Neural cell (in vitro differentiated cells): ENCODE data around the gene NPIPA1. TPM values are rescaled to one million over a fixed set of nuclear protein-coding genes. Genes with fewer than 3 reads are reported as not detected.
"Not testable (repeated sequence)": the region's sequence is repeated elsewhere in the genome, so short reads cannot be mapped to it uniquely, and the experiment has no call there.

ENCODE experiments used
- H2AFZ ChIP-seq: fragments of 200-600, 300-800 bp; sonication (generic), shearing (Covaris generic); 2 replicates; pipeline ENCODE4 v1.6.0; 2014; ENCODE audit warnings: low read depth, mild to moderate bottlenecking, antibody characterized with exemption, low read length, moderate library complexity
- H3F3A ChIP-seq: fragments of 200-600 bp; shearing (Covaris generic); 2 replicates; pipeline ENCODE4 v1.6.1; 2016; ENCODE audit warnings: mild to moderate bottlenecking, moderate library complexity, mixed read lengths, antibody characterized with exemption, low read length; ENCODE audit not compliant: insufficient read depth, poor library complexity, severe bottlenecking
- H3K27ac ChIP-seq: fragments of 200-600, 300-800 bp; sonication (generic), shearing (Covaris generic); 2 replicates; pipeline ENCODE4 v1.5.1; 2014; ENCODE audit warnings: mild to moderate bottlenecking, low read length, moderate library complexity
- H3K27me3 ChIP-seq: fragments of 300-800, 200-600 bp; sonication (generic), shearing (Covaris generic); 2 replicates; pipeline ENCODE4 v1.6.0; 2014; ENCODE audit warnings: mild to moderate bottlenecking, low read depth, low read length, moderate library complexity; ENCODE audit not compliant: insufficient read depth
- H3K36me3 ChIP-seq: fragments of 300-800, 200-600 bp; sonication (generic), shearing (Covaris generic); 2 replicates; pipeline ENCODE4 v1.5.1; 2014; ENCODE audit warnings: mild to moderate bottlenecking, antibody characterized with exemption, low read length, moderate library complexity; ENCODE audit not compliant: insufficient read depth
- H3K4me2 ChIP-seq: fragments of 300-800, 200-600 bp; sonication (generic), shearing (Covaris generic); 2 replicates; pipeline ENCODE4 v1.6.0; 2014; ENCODE audit warnings: mild to moderate bottlenecking, low read length
- H3K4me3 ChIP-seq: fragments of 300-800, 200-600 bp; sonication (generic), shearing (Covaris generic); 2 replicates; pipeline ENCODE4 v1.5.1; 2014; ENCODE audit warnings: mild to moderate bottlenecking, low read length, moderate library complexity
- H3K79me2 ChIP-seq: fragments of 200-600 bp; shearing (Covaris generic); replicated peaks from 2 replicates; pipeline ENCODE4 v1.6.0; 2014; ENCODE audit warnings: mild to moderate bottlenecking, low read length, moderate library complexity; ENCODE audit not compliant: insufficient read depth
- H3K9ac ChIP-seq: fragments of 300-800, 200-600 bp; sonication (generic), shearing (Covaris generic); 2 replicates; pipeline ENCODE4 v1.6.1; 2016; ENCODE audit warnings: mild to moderate bottlenecking, low read length, mixed read lengths
- H3K9me2 ChIP-seq: fragments of 200-600 bp; shearing (Covaris generic); 2 replicates; pipeline ENCODE4 v1.6.1; 2016; ENCODE audit warnings: mild to moderate bottlenecking, low read length, mixed read lengths; ENCODE audit not compliant: insufficient read depth
- H3K9me3 ChIP-seq: fragments of 200-600, 300-800 bp; sonication (generic), shearing (Covaris generic); 2 replicates; pipeline ENCODE4 v1.6.1; 2016; ENCODE audit warnings: mild to moderate bottlenecking, mixed run types, low read length, moderate library complexity, mixed read lengths
- H4K20me1 ChIP-seq: fragments of 200-600 bp; shearing (Covaris generic); 2 replicates; pipeline ENCODE4 v1.6.1; 2016; ENCODE audit warnings: mild to moderate bottlenecking, mixed run types; ENCODE audit not compliant: insufficient read depth
- EP300 ChIP-seq: fragments of 450-650 bp; conservative IDR thresholded peaks from 2 replicates; pipeline ENCODE4 v1.6.1; 2014; ENCODE audit warnings: antibody characterized with exemption, mild to moderate bottlenecking, moderate library complexity; ENCODE audit not compliant: poor library complexity, severe bottlenecking
- EZH2 ChIP-seq: fragments of 200-600, 300-800 bp; shearing (Covaris generic), sonication (generic); IDR thresholded peaks from 2 replicates; pipeline ENCODE4 v1.6.1; 2014; ENCODE audit warnings: antibody characterized with exemption, low read length, borderline replicate concordance, mild to moderate bottlenecking; ENCODE audit not compliant: insufficient read depth, poor library complexity, severe bottlenecking
- MXI1 ChIP-seq: fragments of 450-650 bp; conservative IDR thresholded peaks from 2 replicates; pipeline ENCODE4 v1.6.1; 2014; ENCODE audit warnings: antibody characterized with exemption, mild to moderate bottlenecking; ENCODE audit not compliant: poor library complexity, severe bottlenecking
- POLR2AphosphoS5 ChIP-seq: IDR thresholded peaks from 2 replicates; pipeline ENCODE4 v1.6.1; 2012
- RAD21 ChIP-seq: fragments of 450-650 bp; conservative IDR thresholded peaks from 2 replicates; pipeline ENCODE4 v1.6.1; 2014; ENCODE audit warnings: antibody characterized with exemption, mild to moderate bottlenecking, moderate library complexity
- SMC3 ChIP-seq: fragments of 450-650 bp; conservative IDR thresholded peaks from 2 replicates; pipeline ENCODE4 v1.6.1; 2014; ENCODE audit warnings: antibody characterized with exemption, mild to moderate bottlenecking, moderate library complexity; ENCODE audit not compliant: poor library complexity
- TAF1 ChIP-seq: IDR thresholded peaks from 2 replicates; pipeline ENCODE4 v1.6.1; 2012; ENCODE audit warnings: low read depth
- polyA plus RNA-seq: library from polyadenylated mRNA; depleted of rRNA; stranded (reverse); fragments of >200 nt; gene quantifications from 2 replicates; pipeline ENCODE4 v1.2.3, GENCODE V29; 2014
- TF ChIP-seq, protein P1 (sequence below): IDR thresholded peaks from 2 replicates; pipeline ENCODE4 v1.6.1; 2012; ENCODE audit warnings: borderline replicate concordance
- TF ChIP-seq, protein P2 (sequence below): fragments of 450-650 bp; IDR thresholded peaks from 2 replicates; pipeline ENCODE4 v1.5.1; 2014; ENCODE audit warnings: antibody characterized with exemption, mild to moderate bottlenecking, moderate library complexity; ENCODE audit not compliant: poor library complexity, severe bottlenecking

Gene NPIPA1
- polyA plus RNA-seq, 1 donor from 2014 or later: 124 TPM

DNA sequence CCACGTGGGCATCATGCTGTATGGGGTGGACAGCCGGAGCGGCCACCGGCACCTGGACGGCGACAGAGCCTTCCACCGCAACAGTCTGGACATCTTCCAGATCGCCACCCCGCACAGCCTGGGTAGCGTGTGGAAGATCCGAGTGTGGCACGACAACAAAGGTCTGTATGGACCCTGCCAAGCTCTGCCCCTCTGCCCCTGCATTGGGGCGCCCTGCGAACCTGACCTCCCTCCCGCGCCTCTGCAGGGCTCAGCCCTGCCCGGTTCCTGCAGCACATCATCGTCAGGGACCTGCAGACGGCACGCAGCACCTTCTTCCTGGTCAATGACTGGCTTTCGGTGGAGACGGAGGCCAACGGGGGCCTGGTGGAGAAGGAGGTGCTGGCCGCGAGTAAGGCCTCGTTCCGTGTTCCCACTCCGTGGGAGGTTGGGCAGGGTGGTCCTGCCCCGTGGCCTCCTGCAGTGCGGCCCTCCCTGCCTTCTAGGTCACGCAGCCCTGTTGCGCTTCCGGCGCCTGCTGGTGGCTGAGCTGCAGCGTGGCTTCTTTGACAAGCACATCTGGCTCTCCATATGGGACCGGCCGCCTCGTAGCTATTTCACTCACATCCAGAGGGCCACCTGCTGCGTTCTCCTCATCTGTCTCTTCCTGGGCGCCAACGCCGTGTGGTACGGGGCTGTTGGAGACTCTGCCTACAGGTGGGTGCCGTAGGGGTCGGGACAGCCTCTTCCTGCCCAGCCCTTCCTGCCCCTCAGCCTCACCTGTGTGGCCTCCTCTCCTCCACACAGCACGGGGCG, 4.5 kb upstream of the NPIPA1 start:
- not testable (repeated sequence) for H3K4me3 ChIP-seq, H2AFZ ChIP-seq, H3K9ac ChIP-seq, H3K4me2 ChIP-seq, H3K79me2 ChIP-seq, H3K27ac ChIP-seq, H3K27me3 ChIP-seq, H3K9me3 ChIP-seq, H4K20me1 ChIP-seq, H3K9me2 ChIP-seq, H3F3A ChIP-seq, H3K36me3 ChIP-seq

- H3K79me2 ChIP-seq, H4K20me1 ChIP-seq, H3K4me2 ChIP-seq, H3K9me2 ChIP-seq, H3F3A ChIP-seq, H3K9ac ChIP-seq, H3K27ac ChIP-seq, H2AFZ ChIP-seq, H3K9me3 ChIP-seq, H3K36me3 ChIP-seq, H3K4me3 ChIP-seq, H3K27me3 ChIP-seq: not testable (repeated sequence)
Observed at GRCh38 chr16:14937994-14938393, 751 bp downstream of the NPIPA1 start.

- H3K27ac ChIP-seq, H3K4me2 ChIP-seq, H3K9ac ChIP-seq, H4K20me1 ChIP-seq, H3K79me2 ChIP-seq, H3K9me2 ChIP-seq, H3K27me3 ChIP-seq, H3K9me3 ChIP-seq, H3K4me3 ChIP-seq, H2AFZ ChIP-seq, H3F3A ChIP-seq, H3K36me3 ChIP-seq: not testable (repeated sequence)
Observed at GRCh38 chr16:14942686-14943085, 5.4 kb downstream of the NPIPA1 start.

DNA sequence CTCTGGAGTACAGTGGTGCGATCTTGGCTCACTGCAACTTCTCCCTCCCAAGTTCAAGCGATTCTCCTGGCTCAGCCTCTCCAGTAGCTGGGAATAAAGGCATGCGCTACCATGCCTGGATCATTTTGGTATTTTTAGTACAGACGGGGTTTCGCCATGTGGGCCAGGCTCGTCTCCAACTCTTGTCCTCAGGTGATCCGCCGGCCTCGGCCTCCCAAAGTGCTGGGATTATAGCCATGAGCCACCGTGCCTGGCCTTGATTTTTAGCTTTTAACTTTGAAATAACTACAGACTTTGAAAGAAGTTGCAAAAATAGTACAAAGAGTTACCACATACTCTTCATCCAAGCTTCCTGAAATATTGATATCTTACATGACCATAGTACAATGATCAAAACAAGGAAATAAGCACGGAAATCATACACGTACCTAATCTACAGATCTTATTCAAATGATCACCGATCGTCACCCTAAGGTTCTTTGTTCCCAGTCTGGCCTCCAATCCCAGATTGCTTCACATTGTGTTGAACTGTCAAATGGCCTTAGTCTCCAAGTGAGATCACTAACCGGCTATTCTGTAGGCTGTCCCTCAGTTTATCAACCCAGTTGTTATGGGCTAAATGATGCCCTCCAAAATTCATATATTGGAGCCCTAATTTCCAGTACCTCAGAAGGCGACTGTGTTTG, 18.4 kb downstream of the NPIPA1 start:
- H3K4me3 ChIP-seq: no peak overlapping the region
- H2AFZ ChIP-seq: no peak overlapping the region

More for the DNA sequence above, 18.4 kb downstream of the NPIPA1 start:
- Histone ChIP-seq H3K79me2 (no peaks in the 10 kb centered on the region), H3K36me3 (no peaks in the 10 kb centered on the region), H3K27me3 (no peaks in the 10 kb centered on the region), H3K27ac (no peak overlapping the region), H3F3A (no peaks in the 10 kb centered on the region), H4K20me1 (no peaks in the 10 kb centered on the region), H3K9me2 (no peaks in the 10 kb centered on the region), H3K9ac (no peak overlapping the region), H3K9me3 (no peaks in the 10 kb centered on the region), H3K4me2 (no peak overlapping the region)
- TF ChIP-seq EP300 (no peak), TAF1 (no peak), POLR2AphosphoS5 (no peak), MXI1 (no peak), SMC3 (no peak), EZH2 (no peak), RAD21 (no peak)
- TF ChIP-seq, protein P1, sequence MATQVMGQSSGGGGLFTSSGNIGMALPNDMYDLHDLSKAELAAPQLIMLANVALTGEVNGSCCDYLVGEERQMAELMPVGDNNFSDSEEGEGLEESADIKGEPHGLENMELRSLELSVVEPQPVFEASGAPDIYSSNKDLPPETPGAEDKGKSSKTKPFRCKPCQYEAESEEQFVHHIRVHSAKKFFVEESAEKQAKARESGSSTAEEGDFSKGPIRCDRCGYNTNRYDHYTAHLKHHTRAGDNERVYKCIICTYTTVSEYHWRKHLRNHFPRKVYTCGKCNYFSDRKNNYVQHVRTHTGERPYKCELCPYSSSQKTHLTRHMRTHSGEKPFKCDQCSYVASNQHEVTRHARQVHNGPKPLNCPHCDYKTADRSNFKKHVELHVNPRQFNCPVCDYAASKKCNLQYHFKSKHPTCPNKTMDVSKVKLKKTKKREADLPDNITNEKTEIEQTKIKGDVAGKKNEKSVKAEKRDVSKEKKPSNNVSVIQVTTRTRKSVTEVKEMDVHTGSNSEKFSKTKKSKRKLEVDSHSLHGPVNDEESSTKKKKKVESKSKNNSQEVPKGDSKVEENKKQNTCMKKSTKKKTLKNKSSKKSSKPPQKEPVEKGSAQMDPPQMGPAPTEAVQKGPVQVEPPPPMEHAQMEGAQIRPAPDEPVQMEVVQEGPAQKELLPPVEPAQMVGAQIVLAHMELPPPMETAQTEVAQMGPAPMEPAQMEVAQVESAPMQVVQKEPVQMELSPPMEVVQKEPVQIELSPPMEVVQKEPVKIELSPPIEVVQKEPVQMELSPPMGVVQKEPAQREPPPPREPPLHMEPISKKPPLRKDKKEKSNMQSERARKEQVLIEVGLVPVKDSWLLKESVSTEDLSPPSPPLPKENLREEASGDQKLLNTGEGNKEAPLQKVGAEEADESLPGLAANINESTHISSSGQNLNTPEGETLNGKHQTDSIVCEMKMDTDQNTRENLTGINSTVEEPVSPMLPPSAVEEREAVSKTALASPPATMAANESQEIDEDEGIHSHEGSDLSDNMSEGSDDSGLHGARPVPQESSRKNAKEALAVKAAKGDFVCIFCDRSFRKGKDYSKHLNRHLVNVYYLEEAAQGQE: no peak
- TF ChIP-seq, protein P2, sequence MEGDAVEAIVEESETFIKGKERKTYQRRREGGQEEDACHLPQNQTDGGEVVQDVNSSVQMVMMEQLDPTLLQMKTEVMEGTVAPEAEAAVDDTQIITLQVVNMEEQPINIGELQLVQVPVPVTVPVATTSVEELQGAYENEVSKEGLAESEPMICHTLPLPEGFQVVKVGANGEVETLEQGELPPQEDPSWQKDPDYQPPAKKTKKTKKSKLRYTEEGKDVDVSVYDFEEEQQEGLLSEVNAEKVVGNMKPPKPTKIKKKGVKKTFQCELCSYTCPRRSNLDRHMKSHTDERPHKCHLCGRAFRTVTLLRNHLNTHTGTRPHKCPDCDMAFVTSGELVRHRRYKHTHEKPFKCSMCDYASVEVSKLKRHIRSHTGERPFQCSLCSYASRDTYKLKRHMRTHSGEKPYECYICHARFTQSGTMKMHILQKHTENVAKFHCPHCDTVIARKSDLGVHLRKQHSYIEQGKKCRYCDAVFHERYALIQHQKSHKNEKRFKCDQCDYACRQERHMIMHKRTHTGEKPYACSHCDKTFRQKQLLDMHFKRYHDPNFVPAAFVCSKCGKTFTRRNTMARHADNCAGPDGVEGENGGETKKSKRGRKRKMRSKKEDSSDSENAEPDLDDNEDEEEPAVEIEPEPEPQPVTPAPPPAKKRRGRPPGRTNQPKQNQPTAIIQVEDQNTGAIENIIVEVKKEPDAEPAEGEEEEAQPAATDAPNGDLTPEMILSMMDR: no peak
